ENCODE results near the gene ABR.
A peak's percentile ranks its signal among the peaks of the same experiment; 100 is the strongest.
"Not testable (repeated sequence)": the region's sequence is repeated elsewhere in the genome, so short reads cannot be mapped to it uniquely, and the experiment has no call there.

ABR gene

GRCh38 chr17:1201132-1201702, 21.4 kb upstream of the ABR start:
- DNase-seq (ENCODE audit: low read depth, low spot score) = no peak

GRCh38 chr17:1199271-1199743, 19.5 kb upstream of the ABR start:
- not testable (repeated sequence) for DNase-seq (ENCODE audit: low read depth, low spot score)

GRCh38 chr17:1197781-1198490, 18.2 kb upstream of the ABR start:
- DNase-seq (ENCODE audit: low read depth, low spot score) = peak; percentile 37

GRCh38 chr17:1197379-1197778, 17.6 kb upstream of the ABR start:
- peak; percentile 50 for DNase-seq (ENCODE audit: low read depth, low spot score)

GRCh38 chr17:1196946-1197345, 17.2 kb upstream of the ABR start:
- no peak for DNase-seq (ENCODE audit: low read depth, low spot score)

GRCh38 chr17:1192911-1193699, 13.3 kb upstream of the ABR start:
- no peak for DNase-seq (ENCODE audit: low read depth, low spot score)

GRCh38 chr17:1190751-1191331, 11.1 kb upstream of the ABR start:
- DNase-seq (ENCODE audit: low read depth, low spot score) = peak; percentile 64

- peak; percentile 66 for DNase-seq (ENCODE audit: low read depth, low spot score)
Measured at GRCh38 chr17:1188812-1189504, 9.2 kb upstream of the ABR start.

GRCh38 chr17:1186923-1187771, 7.4 kb upstream of the ABR start:
- peak; percentile 93 for DNase-seq (ENCODE audit: low read depth, low spot score)

GRCh38 chr17:1186214-1186820, 6.5 kb upstream of the ABR start:
- no peak for DNase-seq (ENCODE audit: low read depth, low spot score)

GRCh38 chr17:1183171-1183873, 3.5 kb upstream of the ABR start:
- DNase-seq (ENCODE audit: low read depth, low spot score) = no peak

- no peak for DNase-seq (ENCODE audit: low read depth, low spot score)
Measured at GRCh38 chr17:1182811-1183170, 3.0 kb upstream of the ABR start.

GRCh38 chr17:1181753-1182137, 2.0 kb upstream of the ABR start:
- DNase-seq (ENCODE audit: low read depth, low spot score) = no peak

GRCh38 chr17:1180958-1181752, 1.4 kb upstream of the ABR start:
- no peak for DNase-seq (ENCODE audit: low read depth, low spot score)

- DNase-seq (ENCODE audit: low read depth, low spot score) = peak; percentile 71
Measured at GRCh38 chr17:1179112-1179817, 516 bp downstream of the ABR start.

- DNase-seq (ENCODE audit: low read depth, low spot score) = peak; percentile 81
Measured at GRCh38 chr17:1177016-1177700, 2.6 kb downstream of the ABR start.

GRCh38 chr17:1174263-1174880, 5.4 kb downstream of the ABR start:
- DNase-seq (ENCODE audit: low read depth, low spot score) = no peak

Data from astrocyte of the hippocampus (primary cell).